ENCODE results near the gene SLC66A2.

Gene SLC66A2

GRCh38 chr18:79904357-79905147 lies 46.9 kb downstream of the SLC66A2 start:
- no peak for DNase-seq (ENCODE audit: low read depth, low spot score)

DNA sequence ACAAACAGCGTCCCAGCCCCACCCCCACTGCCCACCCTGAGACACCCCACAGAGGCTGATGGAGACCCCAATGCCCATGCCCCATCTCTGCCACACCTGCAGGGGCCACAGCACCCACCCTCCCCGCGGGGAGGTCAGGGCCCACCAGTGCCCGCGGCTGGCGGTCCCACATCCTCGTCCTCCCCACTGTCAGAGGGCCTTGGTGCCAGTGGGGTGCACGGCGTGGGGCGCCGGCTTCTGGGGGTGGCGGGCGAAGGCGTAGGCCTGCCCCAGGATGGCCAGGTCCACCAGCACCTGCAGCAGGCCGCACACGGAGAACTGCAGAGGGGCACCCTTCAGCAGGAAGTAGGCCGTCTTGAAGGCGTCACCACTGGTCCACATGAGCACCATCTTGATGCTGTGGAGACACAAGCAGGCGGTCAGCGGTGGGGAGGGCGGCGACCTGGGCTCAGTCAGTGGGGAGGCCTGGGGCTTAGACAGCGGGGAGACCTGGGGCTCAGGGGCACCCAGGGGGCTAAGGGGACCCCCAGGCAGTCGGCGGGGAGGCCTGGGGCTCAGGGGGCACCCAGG lies 47.6 kb downstream of the SLC66A2 start:
- no peak for DNase-seq (ENCODE audit: low read depth, low spot score)

DNA sequence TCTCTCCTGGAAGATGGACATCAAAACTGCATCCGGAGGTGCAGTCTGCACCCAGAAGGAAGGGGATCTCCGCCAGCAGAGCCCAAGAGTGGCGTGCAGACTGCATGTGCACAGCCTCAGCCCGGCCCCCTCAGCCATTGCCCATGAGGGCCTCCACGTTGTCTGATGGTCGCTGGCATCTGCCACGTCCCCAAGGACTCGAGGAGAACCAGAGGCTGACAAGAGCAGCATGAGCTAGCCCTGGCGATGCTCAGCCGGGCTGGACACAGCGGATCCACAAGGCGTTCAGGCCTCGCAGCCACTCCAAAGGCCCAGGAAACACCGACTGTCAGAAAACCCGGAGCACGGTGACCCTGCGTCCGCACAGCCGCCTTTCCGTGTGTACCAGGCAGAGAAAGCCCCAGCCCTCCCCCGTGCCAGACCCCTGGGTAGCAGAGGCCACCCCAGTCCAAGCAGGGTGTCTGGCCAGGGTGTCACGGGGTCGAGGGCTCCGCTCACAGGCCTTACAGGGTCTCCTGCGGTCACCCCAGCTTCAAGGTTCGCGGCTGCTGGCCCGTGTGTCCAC lies 48.3 kb downstream of the SLC66A2 start:
- DNase-seq (ENCODE audit: low read depth, low spot score), result no peak

DNA sequence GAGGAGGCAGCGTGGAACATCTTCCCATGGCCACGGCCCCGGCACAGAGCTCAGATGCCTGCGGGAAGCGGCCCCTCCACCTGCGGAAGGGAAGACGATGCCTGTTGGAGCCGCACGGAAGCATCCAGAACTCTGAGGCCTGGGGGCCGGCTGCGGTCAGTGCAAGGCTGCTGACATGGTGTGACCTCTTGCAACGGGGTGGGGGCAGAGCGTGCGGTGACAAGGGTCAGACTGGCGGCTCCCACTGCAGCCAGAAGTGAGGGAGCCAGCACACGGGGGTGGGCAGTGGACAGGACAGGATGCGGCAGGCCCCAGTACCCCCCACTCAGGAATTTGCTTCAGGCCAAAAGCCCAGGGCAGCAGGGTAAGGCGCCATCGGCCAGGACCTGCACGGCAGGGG lies 48.8 kb downstream of the SLC66A2 start:
- DNase-seq (ENCODE audit: low read depth, low spot score), result no peak

- no peak for DNase-seq (ENCODE audit: low read depth, low spot score)
Observed at GRCh38 chr18:79902075-79902474, 49.4 kb downstream of the SLC66A2 start.

DNA sequence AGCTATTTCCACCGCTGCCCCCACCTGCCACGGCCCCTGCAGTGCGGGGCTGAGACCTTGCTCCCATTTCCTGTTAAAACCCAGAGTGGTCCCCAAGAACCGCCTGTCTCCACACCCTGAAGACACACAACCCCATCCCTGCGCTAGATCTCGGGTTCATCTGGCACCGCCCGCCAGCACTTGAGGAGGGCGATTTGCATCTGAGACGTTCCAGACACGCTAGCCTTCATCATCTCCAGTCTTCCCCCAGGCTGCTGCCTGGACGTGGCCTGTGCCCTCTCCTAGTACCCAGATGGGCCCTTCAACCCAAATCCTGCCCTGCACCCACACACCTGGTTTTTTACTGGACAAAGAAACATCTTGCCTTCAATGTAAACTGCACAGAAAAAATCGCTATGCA lies 49.8 kb downstream of the SLC66A2 start:
- no peak for DNase-seq (ENCODE audit: low read depth, low spot score)

GRCh38 chr18:79900610-79901570 lies 50.6 kb downstream of the SLC66A2 start:
- DNase-seq (ENCODE audit: low read depth, low spot score), result no peak

DNA sequence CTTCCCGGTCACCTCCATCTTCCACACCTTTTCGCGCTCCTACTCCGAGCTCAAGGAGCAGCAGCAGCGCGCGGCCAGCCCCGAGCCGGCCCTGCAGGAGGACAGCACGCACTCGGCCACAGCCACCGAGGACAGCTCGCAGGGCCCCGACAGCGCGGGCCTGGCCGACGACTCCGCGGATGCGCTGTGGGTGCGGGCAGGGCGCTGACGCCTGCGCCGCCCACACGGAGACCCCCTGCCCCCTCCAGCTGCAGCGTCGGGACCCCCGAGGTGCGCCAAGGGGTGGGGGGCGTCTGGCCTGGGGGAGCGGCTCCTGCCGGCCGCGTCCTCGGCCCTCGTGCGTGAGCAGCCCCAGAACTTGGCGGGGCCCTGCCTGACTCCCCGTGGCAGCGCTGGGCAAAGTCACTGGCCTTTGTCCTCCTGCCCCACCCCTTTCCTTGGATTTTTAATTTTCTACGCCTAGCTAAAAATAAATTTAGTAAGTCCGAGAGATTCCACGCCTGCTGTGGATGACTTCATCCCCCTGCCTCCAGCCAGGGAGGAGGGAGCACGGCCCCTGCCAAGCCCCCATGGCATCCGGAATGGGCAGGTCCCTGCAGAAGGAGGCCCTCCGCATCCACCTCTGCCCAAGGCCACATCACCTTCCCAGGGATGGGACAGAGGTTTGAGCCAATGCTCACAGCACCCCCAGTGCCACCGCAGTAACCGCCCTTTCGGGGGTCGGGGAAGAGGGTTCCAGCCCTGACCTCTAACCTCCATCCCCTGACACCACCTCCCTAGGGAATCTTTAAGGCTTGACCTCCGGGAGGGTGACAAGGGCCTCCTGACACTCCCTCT lies 51.6 kb downstream of the SLC66A2 start:
- DNase-seq (ENCODE audit: low read depth, low spot score), result no peak

GRCh38 chr18:79898952-79899608 lies 52.4 kb downstream of the SLC66A2 start:
- no peak for DNase-seq (ENCODE audit: low read depth, low spot score)

GRCh38 chr18:79897940-79898625 lies 53.4 kb downstream of the SLC66A2 start:
- no peak for DNase-seq (ENCODE audit: low read depth, low spot score)

GRCh38 chr18:79896738-79897137 lies 54.7 kb downstream of the SLC66A2 start:
- DNase-seq (ENCODE audit: low read depth, low spot score), result no peak

DNA sequence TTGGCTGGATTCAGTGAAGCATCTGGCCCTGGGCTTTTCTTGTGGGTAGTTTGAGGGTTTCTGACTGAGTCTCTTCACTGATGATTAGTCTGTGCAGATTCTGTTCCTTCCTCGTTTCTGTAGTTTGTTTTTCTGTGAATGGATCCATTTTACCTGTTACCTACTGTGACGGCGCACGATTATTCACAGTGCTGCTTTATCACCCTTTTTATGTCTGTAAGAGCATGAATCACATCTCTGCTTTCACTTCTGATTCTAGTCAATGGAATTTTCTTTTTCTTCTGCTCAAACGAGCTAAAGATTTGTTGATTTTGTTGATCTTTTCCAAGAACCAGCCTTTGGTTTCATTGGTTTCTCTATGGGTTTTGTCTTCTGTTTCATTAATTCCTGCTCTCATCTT lies 60.8 kb downstream of the SLC66A2 start:
- no peak for DNase-seq (ENCODE audit: low read depth, low spot score)

DNA sequence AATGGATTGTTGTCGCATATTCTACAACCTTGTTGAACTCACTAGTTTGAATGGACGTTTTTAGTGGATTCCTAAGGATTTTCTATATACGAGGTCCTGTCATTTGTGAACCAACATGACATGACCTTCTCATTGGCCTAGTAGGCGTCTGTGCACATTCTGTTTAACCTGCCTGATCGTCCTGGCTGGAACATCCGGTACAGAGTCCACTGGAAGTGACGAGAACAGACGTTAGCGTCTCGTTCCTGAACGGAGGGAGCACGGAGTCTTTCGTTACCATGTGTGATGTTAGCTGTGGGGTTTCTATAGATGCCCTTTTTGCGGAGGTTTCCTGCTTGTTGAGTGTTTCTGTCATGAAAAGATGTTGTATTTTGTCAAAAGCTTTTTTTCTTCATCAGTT lies 61.9 kb downstream of the SLC66A2 start:
- DNase-seq (ENCODE audit: low read depth, low spot score), result no peak

GRCh38 chr18:79888016-79888415 lies 63.4 kb downstream of the SLC66A2 start:
- DNase-seq (ENCODE audit: low read depth, low spot score), result no peak

DNA sequence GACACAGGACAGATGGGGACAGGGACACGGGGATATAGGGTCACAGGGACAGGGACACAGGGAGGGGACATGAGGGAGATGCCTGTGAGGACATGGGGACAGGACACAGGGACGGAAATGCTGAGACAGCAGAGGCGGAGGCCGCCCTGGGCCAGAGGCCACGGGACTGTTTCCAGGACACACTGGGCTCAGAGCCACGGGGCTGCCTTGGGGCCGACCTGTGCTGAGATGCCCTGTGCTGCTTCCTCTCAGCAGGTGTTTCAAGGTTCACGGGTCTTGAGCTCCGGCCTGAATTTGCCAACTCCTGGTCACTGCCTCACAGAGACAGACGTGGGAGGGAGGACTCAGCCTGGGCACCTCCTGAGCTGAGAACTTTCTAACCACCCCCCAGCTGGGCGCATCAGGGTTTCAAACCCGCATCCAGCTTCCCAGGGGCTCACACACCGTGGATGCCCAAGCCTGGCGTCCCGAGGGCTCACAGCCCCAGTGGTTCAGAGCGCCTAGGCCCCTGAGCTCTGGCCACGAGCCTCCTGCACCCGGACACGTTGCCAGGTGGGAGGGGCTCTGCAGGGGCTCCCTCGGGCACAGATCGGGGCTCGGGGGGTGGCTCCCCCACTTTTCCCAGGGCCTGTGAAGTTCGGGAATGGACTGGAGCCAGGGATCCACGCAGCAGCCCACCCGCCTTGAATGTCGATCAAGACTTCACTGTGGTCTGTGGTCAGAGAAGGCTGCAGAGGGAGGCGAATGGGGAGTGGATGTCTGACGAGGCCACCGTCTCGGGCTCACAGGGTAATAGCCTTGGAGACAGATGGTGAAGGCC lies 64.1 kb downstream of the SLC66A2 start:
- no peak for DNase-seq (ENCODE audit: low read depth, low spot score)

GRCh38 chr18:79884963-79885728 lies 66.3 kb downstream of the SLC66A2 start:
- no peak for DNase-seq (ENCODE audit: low read depth, low spot score)

GRCh38 chr18:79884294-79884962 lies 67.0 kb downstream of the SLC66A2 start:
- no peak for DNase-seq (ENCODE audit: low read depth, low spot score)
